COLO668 (cell line): Measurements from ENCODE around the gene NRP1.

Source experiments
- DNase-seq: peaks from one replicate; lab custom pipeline; 2025; ENCODE audit not compliant: unreplicated experiment; lab: John Stamatoyannopoulos, UW

The NRP1 gene

DNA sequence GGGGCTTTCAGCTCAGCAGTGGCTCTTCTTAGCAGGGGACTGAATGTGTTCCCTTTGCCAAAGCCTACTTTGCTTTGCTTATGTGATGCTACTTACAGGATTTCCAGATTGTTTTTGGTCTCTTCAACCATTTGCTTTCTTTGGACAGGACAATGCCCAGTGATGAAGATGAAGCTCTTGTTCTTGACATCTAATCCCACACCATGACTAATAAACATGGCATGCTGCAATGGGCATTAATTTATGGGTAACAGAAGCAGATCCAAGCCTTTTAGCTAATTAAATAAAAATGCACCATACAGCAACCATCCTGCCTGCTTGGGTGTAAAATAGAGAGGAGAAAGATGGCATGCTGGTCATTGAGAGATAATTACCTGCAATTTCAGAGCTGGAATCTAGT, 200.9 kb downstream of the NRP1 start:
- DNase-seq, result no peak

DNA sequence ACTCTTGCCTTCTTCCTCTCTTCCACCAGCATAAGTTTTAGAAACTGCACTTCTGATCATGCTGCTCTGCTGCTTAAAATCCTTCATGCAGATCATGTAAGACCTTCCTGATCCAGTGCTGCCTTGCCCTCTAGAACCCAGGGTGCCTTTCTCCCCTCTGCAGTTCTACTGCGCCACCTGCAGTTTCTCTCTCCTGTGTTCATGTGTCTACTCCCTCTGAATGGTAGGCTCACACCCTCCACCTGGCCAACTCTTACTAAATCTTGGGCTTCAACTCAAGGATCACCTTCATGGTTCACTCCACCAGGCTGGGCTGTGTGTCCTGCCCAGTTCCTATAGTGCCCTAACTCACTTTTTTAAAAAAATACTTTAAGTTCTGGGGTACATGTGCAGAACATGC, 201.8 kb downstream of the NRP1 start:
- no peak for DNase-seq

DNA sequence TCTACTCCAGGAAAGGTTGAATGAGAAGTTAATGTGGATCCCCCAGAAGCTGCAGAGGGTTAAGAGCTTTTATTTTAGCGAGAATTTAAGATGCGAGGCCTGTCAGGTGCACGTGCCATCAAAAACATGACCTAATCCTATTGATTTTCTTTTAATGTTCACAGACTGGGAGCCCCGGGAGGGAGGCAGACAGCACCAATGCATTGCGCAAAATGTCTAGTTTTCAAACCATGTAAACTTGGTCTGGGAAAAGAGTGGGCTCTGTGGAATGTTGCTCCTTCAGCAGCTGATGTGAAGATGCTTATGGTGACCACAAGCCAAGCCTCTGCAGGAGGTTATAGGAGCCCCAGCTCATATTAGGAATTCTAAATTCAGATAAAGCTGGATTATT, 204.5 kb downstream of the NRP1 start:
- no peak for DNase-seq

DNA sequence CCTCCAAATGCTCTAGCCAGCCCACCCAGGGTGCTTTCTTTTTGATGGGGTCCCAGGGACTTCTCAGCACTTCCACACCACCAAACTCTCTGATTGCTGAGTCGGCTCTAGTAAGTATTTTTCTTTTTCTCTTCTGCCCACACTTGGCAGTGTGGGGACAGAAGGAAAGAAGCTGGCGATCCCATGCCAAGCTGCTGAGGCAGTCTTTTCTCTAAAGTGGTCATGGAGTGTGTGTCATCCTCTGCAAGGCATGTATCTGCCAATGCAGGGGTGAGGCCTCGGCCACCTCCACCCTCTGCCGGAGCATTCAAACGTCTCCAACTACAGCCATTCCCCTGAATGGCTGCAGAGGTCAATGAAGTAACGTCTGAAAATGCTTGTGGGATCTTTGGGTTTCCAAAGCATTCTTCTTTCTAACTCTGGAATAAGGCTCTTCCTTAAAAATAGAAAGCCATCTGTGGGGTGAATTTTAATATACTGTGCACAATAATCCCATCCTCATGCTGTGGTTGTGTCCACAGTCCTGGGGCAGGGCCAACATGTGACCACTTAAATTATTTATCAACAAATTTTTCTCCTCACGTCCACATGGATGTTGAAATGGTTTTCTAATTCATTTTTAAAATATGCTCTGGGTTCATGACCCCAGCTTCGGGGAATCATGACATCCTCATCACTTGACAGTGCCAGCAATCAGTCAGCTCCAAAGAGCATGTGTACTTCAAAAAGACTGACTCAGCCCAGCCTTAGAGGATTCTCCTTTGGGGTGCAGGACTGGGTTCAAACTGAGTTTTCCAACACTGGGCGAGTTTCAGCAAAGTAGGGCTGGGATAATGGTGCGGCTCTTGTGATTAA, 205.1 kb downstream of the NRP1 start:
- no peak for DNase-seq

DNA sequence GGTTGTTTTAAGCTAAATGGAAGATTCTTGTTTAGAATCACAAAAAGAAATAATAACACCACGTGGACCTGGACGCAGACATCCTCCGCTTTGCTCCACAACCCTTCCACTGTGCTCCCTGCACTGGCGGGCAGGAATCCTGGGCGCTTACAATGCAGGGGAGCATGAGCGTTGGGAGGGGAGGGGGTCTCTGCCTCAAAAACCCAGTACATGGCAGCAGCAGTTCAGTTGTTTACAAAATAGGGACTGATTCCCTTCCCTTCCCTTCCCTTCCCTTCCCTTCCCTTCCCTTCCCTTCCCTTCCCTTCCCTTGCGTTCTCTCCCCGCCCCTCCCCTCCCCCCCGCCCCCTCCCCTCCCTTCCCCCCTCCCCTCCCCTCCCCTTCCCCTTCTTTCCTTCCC, 206.8 kb downstream of the NRP1 start:
- DNase-seq, result no peak
